ENCODE data around the gene MED8. TPM values are rescaled to one million over a fixed set of nuclear protein-coding genes. Genes with fewer than 3 reads are reported as not detected.
A peak's percentile ranks its signal among the peaks of the same experiment; 100 is the strongest.

Gene MED8
- total and polyA plus RNA-seq, 9 of the 15 experiments (the other 6 are each of a cell fraction or from before 2014, with no cell fraction given) = 23.0 to 120 (median 56.4) TPM

DNA sequence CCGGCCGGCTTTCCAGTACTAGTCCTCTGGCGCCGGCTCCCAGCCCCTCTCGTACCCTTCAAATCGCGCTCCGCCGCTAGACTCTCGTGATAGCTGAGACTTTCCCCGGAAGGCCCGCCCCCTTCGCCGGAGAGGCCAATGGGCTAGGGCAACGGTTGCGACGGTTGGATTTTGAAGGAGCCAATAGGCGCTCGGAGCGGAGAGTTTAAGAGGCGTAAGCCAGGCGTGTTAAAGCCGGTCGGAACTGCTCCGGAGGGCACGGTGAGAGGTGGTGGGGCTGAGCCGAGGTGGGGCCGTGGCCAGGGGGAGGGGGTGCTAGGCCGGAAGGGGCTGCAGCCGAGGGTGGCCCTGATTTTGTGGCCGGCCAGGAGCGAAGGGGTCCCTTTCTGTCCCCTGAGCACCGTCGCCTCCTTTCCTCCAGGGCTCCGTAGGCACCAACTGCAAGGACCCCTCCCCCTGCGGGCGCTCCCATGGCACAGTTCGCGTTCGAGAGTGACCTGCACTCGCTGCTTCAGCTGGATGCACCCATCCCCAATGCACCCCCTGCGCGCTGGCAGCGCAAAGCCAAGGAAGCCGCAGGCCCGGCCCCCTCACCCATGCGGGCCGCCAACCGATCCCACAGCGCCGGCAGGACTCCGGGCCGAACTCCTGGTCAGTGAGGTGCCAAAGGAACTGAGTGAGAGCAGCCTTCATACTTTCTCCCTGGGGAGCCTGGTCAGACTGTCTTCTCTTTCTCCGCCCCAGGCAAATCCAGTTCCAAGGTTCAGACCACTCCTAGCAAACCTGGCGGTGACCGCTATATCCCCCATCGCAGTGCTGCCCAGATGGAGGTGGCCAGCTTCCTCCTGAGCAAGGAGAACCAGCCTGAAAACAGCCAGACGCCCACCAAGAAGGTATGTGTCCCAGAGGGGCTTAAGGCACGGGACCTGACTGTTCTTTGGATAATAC lies 30.6 kb downstream of the MED8 start, which contains the start of gene CDC20 (continued):
- TF ChIP-seq, protein P1, sequence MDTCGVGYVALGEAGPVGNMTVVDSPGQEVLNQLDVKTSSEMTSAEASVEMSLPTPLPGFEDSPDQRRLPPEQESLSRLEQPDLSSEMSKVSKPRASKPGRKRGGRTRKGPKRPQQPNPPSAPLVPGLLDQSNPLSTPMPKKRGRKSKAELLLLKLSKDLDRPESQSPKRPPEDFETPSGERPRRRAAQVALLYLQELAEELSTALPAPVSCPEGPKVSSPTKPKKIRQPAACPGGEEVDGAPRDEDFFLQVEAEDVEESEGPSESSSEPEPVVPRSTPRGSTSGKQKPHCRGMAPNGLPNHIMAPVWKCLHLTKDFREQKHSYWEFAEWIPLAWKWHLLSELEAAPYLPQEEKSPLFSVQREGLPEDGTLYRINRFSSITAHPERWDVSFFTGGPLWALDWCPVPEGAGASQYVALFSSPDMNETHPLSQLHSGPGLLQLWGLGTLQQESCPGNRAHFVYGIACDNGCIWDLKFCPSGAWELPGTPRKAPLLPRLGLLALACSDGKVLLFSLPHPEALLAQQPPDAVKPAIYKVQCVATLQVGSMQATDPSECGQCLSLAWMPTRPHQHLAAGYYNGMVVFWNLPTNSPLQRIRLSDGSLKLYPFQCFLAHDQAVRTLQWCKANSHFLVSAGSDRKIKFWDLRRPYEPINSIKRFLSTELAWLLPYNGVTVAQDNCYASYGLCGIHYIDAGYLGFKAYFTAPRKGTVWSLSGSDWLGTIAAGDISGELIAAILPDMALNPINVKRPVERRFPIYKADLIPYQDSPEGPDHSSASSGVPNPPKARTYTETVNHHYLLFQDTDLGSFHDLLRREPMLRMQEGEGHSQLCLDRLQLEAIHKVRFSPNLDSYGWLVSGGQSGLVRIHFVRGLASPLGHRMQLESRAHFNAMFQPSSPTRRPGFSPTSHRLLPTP (IDR thresholded peaks at IDR 0.05; ENCODE audit: borderline replicate concordance, extremely low read depth, insufficient read length) = no peak
- TF ChIP-seq NFXL1 (CRISPR knock-in tag; IDR thresholded peaks at IDR 0.05) (no peak), YBX1 (IDR thresholded peaks at IDR 0.05) (no peak), ZNF324 (CRISPR knock-in tag; IDR thresholded peaks at IDR 0.05) (no peak), COPS2 (conservative IDR thresholded peaks at IDR 0.05) (no peak), STAG1 (CRISPR knock-in tag; IDR thresholded peaks at IDR 0.05; ENCODE audit: borderline replicate concordance) (no peak), POLR3A (IDR thresholded peaks at IDR 0.05; ENCODE audit: borderline replicate concordance, extremely low read depth, insufficient read depth, insufficient read length) (no peak), ZFPM2 (CRISPR knock-in tag; IDR thresholded peaks at IDR 0.05) (no peak; the same call in 1 of the 2 replicates), ZMIZ1 (IDR thresholded peaks at IDR 0.05; ENCODE audit: low read depth in 2 of 2, low read length in 2 of 2) (no peak), ZBTB17 (CRISPR knock-in tag; IDR thresholded peaks at IDR 0.05) (peak; percentile 77; the same call in 1 of the 2 replicates), SMAD3 (CRISPR knock-in tag; conservative IDR thresholded peaks at IDR 0.05) (no peak), ZNF77 (CRISPR knock-in tag; IDR thresholded peaks at IDR 0.05) (no peak), KLF6 (CRISPR knock-in tag; IDR thresholded peaks at IDR 0.05; ENCODE audit: borderline replicate concordance) (no peak), ZNF175 (CRISPR knock-in tag; IDR thresholded peaks at IDR 0.05; ENCODE audit: low read depth) (no peak)
- TF ChIP-seq, protein P2, sequence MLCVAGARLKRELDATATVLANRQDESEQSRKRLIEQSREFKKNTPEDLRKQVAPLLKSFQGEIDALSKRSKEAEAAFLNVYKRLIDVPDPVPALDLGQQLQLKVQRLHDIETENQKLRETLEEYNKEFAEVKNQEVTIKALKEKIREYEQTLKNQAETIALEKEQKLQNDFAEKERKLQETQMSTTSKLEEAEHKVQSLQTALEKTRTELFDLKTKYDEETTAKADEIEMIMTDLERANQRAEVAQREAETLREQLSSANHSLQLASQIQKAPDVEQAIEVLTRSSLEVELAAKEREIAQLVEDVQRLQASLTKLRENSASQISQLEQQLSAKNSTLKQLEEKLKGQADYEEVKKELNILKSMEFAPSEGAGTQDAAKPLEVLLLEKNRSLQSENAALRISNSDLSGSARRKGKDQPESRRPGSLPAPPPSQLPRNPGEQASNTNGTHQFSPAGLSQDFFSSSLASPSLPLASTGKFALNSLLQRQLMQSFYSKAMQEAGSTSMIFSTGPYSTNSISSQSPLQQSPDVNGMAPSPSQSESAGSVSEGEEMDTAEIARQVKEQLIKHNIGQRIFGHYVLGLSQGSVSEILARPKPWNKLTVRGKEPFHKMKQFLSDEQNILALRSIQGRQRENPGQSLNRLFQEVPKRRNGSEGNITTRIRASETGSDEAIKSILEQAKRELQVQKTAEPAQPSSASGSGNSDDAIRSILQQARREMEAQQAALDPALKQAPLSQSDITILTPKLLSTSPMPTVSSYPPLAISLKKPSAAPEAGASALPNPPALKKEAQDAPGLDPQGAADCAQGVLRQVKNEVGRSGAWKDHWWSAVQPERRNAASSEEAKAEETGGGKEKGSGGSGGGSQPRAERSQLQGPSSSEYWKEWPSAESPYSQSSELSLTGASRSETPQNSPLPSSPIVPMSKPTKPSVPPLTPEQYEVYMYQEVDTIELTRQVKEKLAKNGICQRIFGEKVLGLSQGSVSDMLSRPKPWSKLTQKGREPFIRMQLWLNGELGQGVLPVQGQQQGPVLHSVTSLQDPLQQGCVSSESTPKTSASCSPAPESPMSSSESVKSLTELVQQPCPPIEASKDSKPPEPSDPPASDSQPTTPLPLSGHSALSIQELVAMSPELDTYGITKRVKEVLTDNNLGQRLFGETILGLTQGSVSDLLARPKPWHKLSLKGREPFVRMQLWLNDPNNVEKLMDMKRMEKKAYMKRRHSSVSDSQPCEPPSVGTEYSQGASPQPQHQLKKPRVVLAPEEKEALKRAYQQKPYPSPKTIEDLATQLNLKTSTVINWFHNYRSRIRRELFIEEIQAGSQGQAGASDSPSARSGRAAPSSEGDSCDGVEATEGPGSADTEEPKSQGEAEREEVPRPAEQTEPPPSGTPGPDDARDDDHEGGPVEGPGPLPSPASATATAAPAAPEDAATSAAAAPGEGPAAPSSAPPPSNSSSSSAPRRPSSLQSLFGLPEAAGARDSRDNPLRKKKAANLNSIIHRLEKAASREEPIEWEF (CRISPR knock-in tag; IDR thresholded peaks at IDR 0.05) = no peak
